Loucy (cell line): ENCODE data around the gene FA2H.

Experiments
- H2AFZ ChIP-seq: fragments of 200-600 bp; sonication (generic); 2 replicates; pipeline ENCODE4 v1.6.0; 2016; ENCODE audit warnings: antibody characterized with exemption, mild to moderate bottlenecking, low read length, moderate library complexity
- H3F3A ChIP-seq: fragments of 200-600 bp; 2 replicates; pipeline ENCODE4 v1.6.0; 2016; ENCODE audit warnings: antibody characterized with exemption, low read depth, mild to moderate bottlenecking
- H3K27me3 ChIP-seq: fragments of 200-600 bp; sonication (generic); 2 replicates; pipeline ENCODE4 v1.6.1; 2014; ENCODE audit warnings: low read length, mild to moderate bottlenecking; ENCODE audit not compliant: insufficient read depth, poor library complexity, severe bottlenecking
- H3K36me3 ChIP-seq: fragments of 200-600 bp; sonication (generic); 2 replicates; pipeline ENCODE4 v1.6.1; 2016; ENCODE audit warnings: low read length; ENCODE audit not compliant: insufficient read depth
- H3K4me1 ChIP-seq: fragments of 200-600 bp; sonication (generic); 2 replicates; pipeline ENCODE4 v1.5.1; 2014; ENCODE audit warnings: low read length, mild to moderate bottlenecking; ENCODE audit not compliant: insufficient read depth, poor library complexity, severe bottlenecking
- H3K4me2 ChIP-seq: fragments of 200-600 bp; sonication (generic); 2 replicates; pipeline ENCODE4 v1.6.0; 2014; ENCODE audit warnings: antibody characterized with exemption, low read length, low read depth, mild to moderate bottlenecking; ENCODE audit not compliant: poor library complexity, severe bottlenecking
- H3K4me3 ChIP-seq: fragments of 200-600 bp; sonication (generic); 2 replicates; pipeline ENCODE4 v1.5.1; 2014; ENCODE audit warnings: low read length, mild to moderate bottlenecking, mixed read lengths; ENCODE audit not compliant: poor library complexity, severe bottlenecking
- H3K79me2 ChIP-seq: fragments of 200-600 bp; sonication (generic); 2 replicates; pipeline ENCODE4 v1.6.1; 2014; ENCODE audit warnings: low read length; ENCODE audit not compliant: insufficient read depth
- H3K9ac ChIP-seq: fragments of 200-600 bp; sonication (generic); 2 replicates; pipeline ENCODE4 v1.6.0; 2014; ENCODE audit warnings: mild to moderate bottlenecking, low read depth, low read length, moderate library complexity; ENCODE audit not compliant: poor library complexity, severe bottlenecking
- H3K9me2 ChIP-seq: fragments of 200-600 bp; sonication (generic); replicated peaks from 2 replicates; pipeline ENCODE4 v1.6.1; 2016; ENCODE audit warnings: low read depth, low read length, mixed read lengths
- H3K9me3 ChIP-seq: fragments of 200-600 bp; sonication (generic); 2 replicates; pipeline ENCODE4 v1.6.1; 2014; ENCODE audit warnings: mild to moderate bottlenecking, antibody characterized with exemption, low read length, low read depth; ENCODE audit not compliant: insufficient read depth
- H4K20me1 ChIP-seq: fragments of 200-600 bp; sonication (generic); 2 replicates; pipeline ENCODE4 v1.6.0; 2014; ENCODE audit warnings: antibody characterized with exemption, low read length, mild to moderate bottlenecking; ENCODE audit not compliant: insufficient read depth, poor library complexity, severe bottlenecking
- CTCF ChIP-seq: fragments of 200-600 bp; sonication (generic); conservative IDR thresholded peaks from 2 replicates; pipeline ENCODE4 v1.5.1; 2014; ENCODE audit warnings: mild to moderate bottlenecking, antibody characterized with exemption, low read length
- EZH2phosphoT487 ChIP-seq: fragments of 200-600 bp; IDR thresholded peaks from 2 replicates; pipeline ENCODE4 v1.6.1; 2018; ENCODE audit warnings: antibody characterized with exemption, mild to moderate bottlenecking, moderate library complexity, borderline replicate concordance

FA2H gene

GRCh38 chr16:74691093-74691855 is 83.3 kb downstream of the FA2H start:
- Histone ChIP-seq H3K9ac (no peak overlapping the region), H3F3A (no peaks in the 10 kb centered on the region), H3K4me2 (no peak overlapping the region), H3K9me3 (no peaks in the 10 kb centered on the region), H3K9me2 (no peaks in the 10 kb centered on the region), H3K4me3 (no peak overlapping the region), H3K79me2 (no peaks in the 10 kb centered on the region), H2AFZ (no peak overlapping the region), H4K20me1 (no peaks in the 10 kb centered on the region), H3K27me3 (no peaks in the 10 kb centered on the region), H3K36me3 (no peaks in the 10 kb centered on the region), H3K4me1 (no peaks in the 10 kb centered on the region)
- TF ChIP-seq CTCF: no peak
- no peak for TF ChIP-seq EZH2phosphoT487

- Histone ChIP-seq H3F3A (no peaks in the 10 kb centered on the region), H3K4me3 (no peak overlapping the region), H3K4me1 (no peaks in the 10 kb centered on the region), H2AFZ (no peak overlapping the region), H3K27me3 (no peaks in the 10 kb centered on the region), H3K36me3 (no peaks in the 10 kb centered on the region; the same call in 1 of the 2 replicates), H3K4me2 (no peak overlapping the region), H3K9me3 (no peaks in the 10 kb centered on the region), H3K79me2 (no peaks in the 10 kb centered on the region), H4K20me1 (no peaks in the 10 kb centered on the region), H3K9me2 (no peaks in the 10 kb centered on the region), H3K9ac (no peak overlapping the region)
- TF ChIP-seq CTCF (no peak), EZH2phosphoT487 (no peak)
Observed at GRCh38 chr16:74682556-74682955, 92.1 kb downstream of the FA2H start.

- no peaks in the 10 kb centered on the region for H4K20me1 ChIP-seq
- H3K4me3 ChIP-seq: no peak overlapping the region
- H3K36me3 ChIP-seq: no peaks in the 10 kb centered on the region; the same call in 1 of the 2 replicates
- TF ChIP-seq CTCF (no peak), EZH2phosphoT487 (no peak)
- H3K4me2 ChIP-seq: no peak overlapping the region
- no peaks in the 10 kb centered on the region for H3K9me3 ChIP-seq
- H3K27me3 ChIP-seq: no peaks in the 10 kb centered on the region
- no peak overlapping the region for H2AFZ ChIP-seq
- H3K4me1 ChIP-seq: no peaks in the 10 kb centered on the region
- H3K9me2 ChIP-seq: no peaks in the 10 kb centered on the region
- no peaks in the 10 kb centered on the region for H3F3A ChIP-seq
- no peaks in the 10 kb centered on the region for H3K79me2 ChIP-seq
- no peak overlapping the region for H3K9ac ChIP-seq
Observed at GRCh38 chr16:74680681-74681080, 93.9 kb downstream of the FA2H start.
